Colonic mucosa (tissue), 4 donors: ENCODE results near the gene MSRB1. TPM values are rescaled to one million over a fixed set of nuclear protein-coding genes. Genes with fewer than 3 reads are reported as not detected.

ENCODE experiments used
- DNase-seq: peaks from one replicate; pipeline ENCODE4 v3.0.0-alpha.2; 2020
- H3K27ac ChIP-seq: fragments of 200-600 bp; one replicate; pipeline ENCODE4 v1.8.0; 2021
- H3K27me3 ChIP-seq: fragments of 200-600 bp; one replicate; pipeline ENCODE4 v1.8.0; 2021
- H3K36me3 ChIP-seq: fragments of 200-600 bp; one replicate; pipeline ENCODE4 v1.8.0; 2021
- H3K4me1 ChIP-seq: fragments of 200-600 bp; one replicate; pipeline ENCODE4 v1.8.0; 2021; ENCODE audit warnings: mild to moderate bottlenecking
- H3K4me3 ChIP-seq: fragments of 200-600 bp; one replicate; pipeline ENCODE4 v1.8.0; 2021
- H3K9ac ChIP-seq, 2 donors: one replicate each; pipeline ENCODE4 v1.7.0; 2013; ENCODE audit warnings: control low read depth in 2 of 2, low read depth in 2 of 2, low read length in 2 of 2
- H3K9me3 ChIP-seq: fragments of 200-600 bp; one replicate; pipeline ENCODE4 v1.8.0; 2021
- intact Hi-C: fragments of 100-400 bp; cut with DNase I; formaldehyde crosslinking; loops from one replicate; pipeline ENCODE4 v1.14.1; 2022
- total RNA-seq, 2 donors: library from RNA; stranded (reverse); fragmentation: NEBNext Ultra II Directional in 1 of 2; extraction: Animal tissue kit (Norgen Biotek cat#: 25700) in 1 of 2; gene quantifications; one replicate each; pipeline ENCODE4 v1.2.1, GENCODE V29; 2021
- TF ChIP-seq, protein P1 (sequence below): fragments of 200-600 bp; IDR thresholded peaks from one replicate; pipeline ENCODE4 v1.8.0; 2022; ENCODE audit warnings: antibody characterized with exemption, mild to moderate bottlenecking
- donor health status: healthy.
- donor health status: DM: no; HTN: no; CAD: no.
- donor health status: DM: no; HTN: no; CAD: no.

Gene MSRB1
- total RNA-seq, 2 donors from 2014 or later: 33.0 to 61.2 TPM

DNA sequence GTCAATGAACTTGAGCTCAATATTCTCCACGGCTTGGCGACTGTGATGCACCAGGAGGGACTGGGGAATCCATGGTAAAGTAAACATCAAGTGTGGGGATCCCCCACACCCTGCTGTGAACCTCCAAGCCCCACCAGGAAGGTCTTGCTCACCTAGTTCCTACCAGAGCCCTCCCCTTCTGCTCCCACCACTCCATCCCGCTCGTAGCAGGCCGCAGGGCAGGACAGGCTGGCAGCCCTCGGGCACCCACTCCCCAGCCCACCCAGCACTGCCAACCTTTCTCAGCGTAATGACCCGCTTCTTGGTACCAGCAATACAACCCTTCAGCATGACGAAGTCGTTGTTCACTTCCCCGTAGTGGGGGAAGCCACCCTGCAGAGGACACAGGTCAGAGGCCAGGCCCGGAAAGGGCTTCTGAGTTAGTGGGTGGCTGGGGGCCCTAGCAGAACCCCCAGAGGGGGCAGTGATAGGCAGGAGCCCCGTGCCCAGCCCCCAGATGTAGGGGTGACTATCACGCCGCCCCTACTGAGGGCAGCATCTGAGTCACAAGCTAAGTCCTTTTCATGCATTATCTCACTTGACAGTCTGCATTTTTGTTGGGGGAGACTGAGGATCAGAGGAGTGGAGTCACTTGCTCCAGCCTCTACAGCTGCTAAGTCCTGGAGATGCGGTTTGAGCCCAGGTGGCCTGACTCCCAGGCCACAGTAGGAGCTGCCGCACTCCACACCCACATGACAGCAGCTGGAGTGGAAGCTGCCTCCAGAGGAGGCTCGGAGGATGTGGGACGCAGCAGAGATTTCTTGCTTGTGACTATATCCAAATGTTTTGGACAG is 2.8 kb upstream of the MSRB1 start:
- intact Hi-C loops: no loop called here
- TF ChIP-seq, protein P1, sequence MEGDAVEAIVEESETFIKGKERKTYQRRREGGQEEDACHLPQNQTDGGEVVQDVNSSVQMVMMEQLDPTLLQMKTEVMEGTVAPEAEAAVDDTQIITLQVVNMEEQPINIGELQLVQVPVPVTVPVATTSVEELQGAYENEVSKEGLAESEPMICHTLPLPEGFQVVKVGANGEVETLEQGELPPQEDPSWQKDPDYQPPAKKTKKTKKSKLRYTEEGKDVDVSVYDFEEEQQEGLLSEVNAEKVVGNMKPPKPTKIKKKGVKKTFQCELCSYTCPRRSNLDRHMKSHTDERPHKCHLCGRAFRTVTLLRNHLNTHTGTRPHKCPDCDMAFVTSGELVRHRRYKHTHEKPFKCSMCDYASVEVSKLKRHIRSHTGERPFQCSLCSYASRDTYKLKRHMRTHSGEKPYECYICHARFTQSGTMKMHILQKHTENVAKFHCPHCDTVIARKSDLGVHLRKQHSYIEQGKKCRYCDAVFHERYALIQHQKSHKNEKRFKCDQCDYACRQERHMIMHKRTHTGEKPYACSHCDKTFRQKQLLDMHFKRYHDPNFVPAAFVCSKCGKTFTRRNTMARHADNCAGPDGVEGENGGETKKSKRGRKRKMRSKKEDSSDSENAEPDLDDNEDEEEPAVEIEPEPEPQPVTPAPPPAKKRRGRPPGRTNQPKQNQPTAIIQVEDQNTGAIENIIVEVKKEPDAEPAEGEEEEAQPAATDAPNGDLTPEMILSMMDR: no peak
- Histone ChIP-seq H3K4me3 (no peak overlapping the region), H3K9me3 (no peaks in the 10 kb centered on the region), H3K27ac (no peak overlapping the region), H3K9ac (no peak overlapping the region), H3K27me3 (no peaks in the 10 kb centered on the region), H3K4me1 (peaks cover 9% of the 10 kb centered on the region), H3K36me3 (no peaks in the 10 kb centered on the region)
- no peak for DNase-seq

DNA sequence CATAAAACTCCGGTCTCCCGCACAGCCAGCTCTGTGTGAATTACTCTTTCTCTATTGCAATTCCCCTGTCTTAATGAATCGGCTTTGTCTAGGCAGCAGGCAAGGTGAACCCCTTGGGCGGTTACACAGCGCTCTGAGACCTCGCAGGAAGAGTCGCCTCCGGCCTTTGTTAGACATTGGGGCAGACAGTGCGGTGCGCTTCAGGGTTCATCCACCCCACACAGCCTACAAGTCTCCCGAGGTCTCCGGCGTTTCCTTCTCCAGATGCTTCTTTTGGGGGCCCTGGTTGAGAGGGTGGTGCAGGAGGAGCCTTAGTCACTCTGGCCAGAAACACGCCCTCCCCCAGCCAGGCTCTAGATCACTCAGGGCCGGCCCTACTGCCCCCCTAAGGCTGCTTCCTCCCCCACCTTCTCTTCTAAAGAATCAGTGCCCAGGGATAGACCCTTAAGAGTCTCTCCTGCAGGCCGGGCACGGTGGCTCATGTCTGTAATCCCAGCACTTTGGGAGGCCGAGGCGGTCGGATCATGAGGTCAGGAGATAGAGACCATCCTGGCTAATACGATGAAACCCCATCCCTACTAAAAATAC is 1.7 kb upstream of the MSRB1 start:
- intact Hi-C loops: no loop called here
- no peak overlapping the region for H3K9ac ChIP-seq
- DNase-seq: no peak

DNA sequence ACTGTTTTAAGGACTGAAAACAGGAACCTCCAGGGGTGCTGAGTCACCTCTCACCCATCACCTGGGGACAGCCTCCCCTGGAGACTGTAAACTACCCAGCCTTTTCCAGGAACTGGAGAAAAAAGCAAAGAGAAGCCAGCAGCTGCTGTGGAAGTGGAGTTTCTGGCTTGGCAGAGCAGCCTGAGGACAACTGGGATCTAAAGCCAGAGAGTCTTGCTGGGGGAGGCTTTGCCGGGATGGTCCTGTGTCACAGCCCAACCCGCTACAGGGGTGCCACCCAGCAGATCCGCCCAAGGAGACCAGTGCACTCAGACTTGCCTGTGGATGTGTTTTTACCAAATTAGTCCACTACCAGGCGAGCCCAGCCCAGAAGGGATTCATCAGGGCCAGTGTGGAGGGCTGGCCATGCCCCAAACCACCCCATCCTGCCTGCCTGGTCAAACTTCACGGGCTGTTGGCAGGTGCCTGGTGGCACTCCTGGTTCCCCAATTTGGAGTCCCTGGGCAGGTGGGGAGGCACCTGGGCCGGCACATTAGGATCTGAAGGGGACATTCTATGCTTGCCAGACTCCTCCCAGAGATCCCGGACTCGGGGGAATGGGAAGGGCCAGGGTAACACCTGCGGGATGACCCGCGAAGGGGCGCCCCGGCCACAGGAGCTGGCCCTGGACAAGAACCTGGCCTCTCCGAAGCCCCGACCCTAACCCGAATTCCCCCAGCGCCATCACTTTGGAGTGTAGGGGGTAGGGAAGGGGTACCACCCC is 771 bp downstream of the MSRB1 start:
- peak overlapping the region; percentile 92 to 95 for H3K9ac ChIP-seq
- peaks cover 16% of the 10 kb centered on the region for H3K4me1 ChIP-seq
- peaks cover 4% of the 10 kb centered on the region for H3K36me3 ChIP-seq
- peak overlapping the region; percentile 76 for H3K27ac ChIP-seq
- no peaks in the 10 kb centered on the region for H3K9me3 ChIP-seq
- H3K27me3 ChIP-seq: no peaks in the 10 kb centered on the region
- TF ChIP-seq, protein P1: no peak
- intact Hi-C loops: no loop called here
- DNase-seq: peak; percentile 50
- H3K4me3 ChIP-seq: peak overlapping the region; percentile 66

More for the DNA sequence above, 1.7 kb upstream of the MSRB1 start:
- H3K4me1 ChIP-seq: peaks cover 16% of the 10 kb centered on the region
- no peak overlapping the region for H3K4me3 ChIP-seq
- H3K27ac ChIP-seq: no peak overlapping the region
- H3K27me3 ChIP-seq: no peaks in the 10 kb centered on the region
- no peaks in the 10 kb centered on the region for H3K9me3 ChIP-seq
- no peaks in the 10 kb centered on the region for H3K36me3 ChIP-seq
- TF ChIP-seq, protein P1: no peak

- Histone ChIP-seq H3K27ac (peak overlapping the region; percentile 76), H3K4me3 (no peak overlapping the region), H3K36me3 (peaks cover 4% of the 10 kb centered on the region), H3K9ac (peak overlapping the region in 1 of 2 donors; percentile 92), H3K9me3 (no peaks in the 10 kb centered on the region), H3K27me3 (no peaks in the 10 kb centered on the region), H3K4me1 (peaks cover 16% of the 10 kb centered on the region)
- intact Hi-C loops: no loop called here
- peak; percentile 46 for DNase-seq
- TF ChIP-seq, protein P1: no peak
Observed at GRCh38 chr16:1941162-1942046, 1.6 kb downstream of the MSRB1 start.
